ENCODE measurements around the gene WDR64.

DNA sequence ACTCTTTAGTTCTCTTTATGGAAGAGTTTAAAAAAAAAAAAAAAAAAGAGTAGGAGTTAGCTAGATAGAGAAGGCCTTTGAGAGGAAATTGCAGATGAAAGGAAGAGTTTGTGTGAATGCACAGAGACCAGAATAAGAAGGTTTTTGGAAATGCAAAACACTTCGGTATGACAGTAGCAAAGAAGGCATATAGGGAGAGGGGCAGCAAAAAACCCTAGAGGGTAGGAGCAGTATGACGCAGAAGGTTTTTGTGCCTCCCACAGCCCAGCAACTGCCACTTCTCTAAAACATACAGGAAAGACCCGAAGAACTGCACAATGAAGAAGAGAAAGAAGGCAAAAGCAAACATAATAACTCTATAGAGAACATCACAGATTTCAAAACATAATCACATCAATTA is 84.3 kb downstream of the WDR64 start:
- TF ChIP-seq, protein P1, sequence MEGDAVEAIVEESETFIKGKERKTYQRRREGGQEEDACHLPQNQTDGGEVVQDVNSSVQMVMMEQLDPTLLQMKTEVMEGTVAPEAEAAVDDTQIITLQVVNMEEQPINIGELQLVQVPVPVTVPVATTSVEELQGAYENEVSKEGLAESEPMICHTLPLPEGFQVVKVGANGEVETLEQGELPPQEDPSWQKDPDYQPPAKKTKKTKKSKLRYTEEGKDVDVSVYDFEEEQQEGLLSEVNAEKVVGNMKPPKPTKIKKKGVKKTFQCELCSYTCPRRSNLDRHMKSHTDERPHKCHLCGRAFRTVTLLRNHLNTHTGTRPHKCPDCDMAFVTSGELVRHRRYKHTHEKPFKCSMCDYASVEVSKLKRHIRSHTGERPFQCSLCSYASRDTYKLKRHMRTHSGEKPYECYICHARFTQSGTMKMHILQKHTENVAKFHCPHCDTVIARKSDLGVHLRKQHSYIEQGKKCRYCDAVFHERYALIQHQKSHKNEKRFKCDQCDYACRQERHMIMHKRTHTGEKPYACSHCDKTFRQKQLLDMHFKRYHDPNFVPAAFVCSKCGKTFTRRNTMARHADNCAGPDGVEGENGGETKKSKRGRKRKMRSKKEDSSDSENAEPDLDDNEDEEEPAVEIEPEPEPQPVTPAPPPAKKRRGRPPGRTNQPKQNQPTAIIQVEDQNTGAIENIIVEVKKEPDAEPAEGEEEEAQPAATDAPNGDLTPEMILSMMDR (IDR thresholded peaks at IDR 0.05; ENCODE audit: poor library complexity): no peak
- TF ChIP-seq EZH2 (IDR thresholded peaks at IDR 0.05; ENCODE audit: borderline replicate concordance) (no peak), EZH2phosphoT487 (IDR thresholded peaks at IDR 0.05; ENCODE audit: low read depth, severe bottlenecking, unreplicated experiment) (no peak)

Measured in hepatocyte (in vitro differentiated cells).